HEK293 (cell line): ENCODE measurements around the gene GABPB1.

Experiments used
- CTCF ChIA-PET: fragments of 350-600 bp; formaldehyde crosslinking; extraction: SDS; loops from one replicate; lab custom pipeline; 2021; ENCODE audit warnings: antibody characterized with exemption; lab: Yijun Ruan, JAX
- POLR2A ChIA-PET: fragments of 300-600 bp; formaldehyde crosslinking; extraction: SDS; loops from one replicate; lab custom pipeline; 2020; ENCODE audit warnings: antibody characterized with exemption, inconsistent platforms; lab: Yijun Ruan, JAX
- H3K27ac ChIP-seq: fragments of 200-500 bp; sonication (Bioruptor generic); 2 replicates; pipeline ENCODE4 v1.5.1; 2014; ENCODE audit warnings: low read depth, low read length, control low read depth, inconsistent platforms; ENCODE audit errors: extremely low read depth
- H3K36me3 ChIP-seq, 2 experiments: fragments of 200-500 bp in 1 of 2; sonication (Bioruptor generic) in 1 of 2; 1 replicate in 1 of 2; 2 replicates in 1 of 2; pipeline ENCODE4 v1.5.1; 2014 to 2017; ENCODE audit warnings: inconsistent platforms in 2 of 2, low read length in 2 of 2; ENCODE audit not compliant: control insufficient read depth in 2 of 2, insufficient read depth in 1 of 2
- H3K4me1 ChIP-seq: fragments of 200-500 bp; sonication (Bioruptor generic); 2 replicates; pipeline ENCODE4 v1.5.1; 2014; ENCODE audit warnings: mild to moderate bottlenecking, low read length, inconsistent platforms; ENCODE audit not compliant: control insufficient read depth, insufficient read depth
- H3K4me3 ChIP-seq: 2 replicates; pipeline ENCODE4 v1.5.1; 2011; ENCODE audit warnings: low read depth, mild to moderate bottlenecking, control low read depth, low read length, moderate library complexity
- H3K9me3 ChIP-seq: fragments of 200-500 bp; sonication (Bioruptor generic); 2 replicates; pipeline ENCODE4 v1.5.1; 2014; ENCODE audit warnings: low read depth, low read length, inconsistent platforms; ENCODE audit not compliant: control insufficient read depth, insufficient read depth
- FEZF1 ChIP-seq: fragments of 450-650 bp; formaldehyde crosslinking; IDR thresholded peaks from 2 replicates; pipeline ENCODE4 v1.5.1; 2016; ENCODE audit warnings: missing biosample characterization, missing genetic modification characterization
- KLF1 ChIP-seq: fragments of 450-650 bp; formaldehyde crosslinking; IDR thresholded peaks from 2 replicates; pipeline ENCODE4 v1.5.1; 2016; ENCODE audit warnings: missing biosample characterization, missing genetic modification characterization
- PATZ1 ChIP-seq: fragments of 450-650 bp; formaldehyde crosslinking; IDR thresholded peaks from 2 replicates; pipeline ENCODE4 v1.5.1; 2016; ENCODE audit warnings: missing biosample characterization, missing genetic modification characterization
- PRDM2 ChIP-seq: fragments of 450-650 bp; formaldehyde crosslinking; IDR thresholded peaks from 2 replicates; pipeline ENCODE4 v1.5.1; 2016; ENCODE audit warnings: missing biosample characterization, missing genetic modification characterization, borderline replicate concordance
- REPIN1 ChIP-seq: fragments of 450-650 bp; formaldehyde crosslinking; IDR thresholded peaks from 2 replicates; pipeline ENCODE4 v1.5.1; 2017; ENCODE audit warnings: missing biosample characterization, missing genetic modification characterization, low read depth
- REST ChIP-seq: fragments of 450-650 bp; formaldehyde crosslinking; IDR thresholded peaks from 2 replicates; pipeline ENCODE4 v1.5.1; 2016; ENCODE audit warnings: missing biosample characterization, missing genetic modification characterization
- SP3 ChIP-seq: fragments of 450-650 bp; formaldehyde crosslinking; IDR thresholded peaks from 2 replicates; pipeline ENCODE4 v1.5.1; 2016; ENCODE audit warnings: missing biosample characterization, missing genetic modification characterization
- ZNF121 ChIP-seq: fragments of 450-650 bp; formaldehyde crosslinking; IDR thresholded peaks from 2 replicates; pipeline ENCODE4 v1.5.1; 2016; ENCODE audit warnings: missing biosample characterization, missing genetic modification characterization
- ZNF157 ChIP-seq: fragments of 450-650 bp; formaldehyde crosslinking; IDR thresholded peaks from 2 replicates; pipeline ENCODE4 v1.5.1; 2016; ENCODE audit warnings: missing biosample characterization, missing genetic modification characterization
- ZNF26 ChIP-seq: fragments of 450-650 bp; formaldehyde crosslinking; IDR thresholded peaks from 2 replicates; pipeline ENCODE4 v1.5.1; 2016; ENCODE audit warnings: missing biosample characterization, missing genetic modification characterization
- ZNF529 ChIP-seq: fragments of 450-650 bp; formaldehyde crosslinking; IDR thresholded peaks from 2 replicates; pipeline ENCODE4 v1.5.1; 2017; ENCODE audit warnings: missing genetic modification characterization, missing biosample characterization; ENCODE audit not compliant: insufficient replicate concordance
- ZNF626 ChIP-seq: fragments of 450-650 bp; sonication (Bioruptor Pico); formaldehyde crosslinking; IDR thresholded peaks from 2 replicates; pipeline ENCODE4 v1.5.1; 2018; ENCODE audit warnings: missing biosample characterization, missing genetic modification characterization, inconsistent platforms
- ZNF76 ChIP-seq: fragments of 450-650 bp; formaldehyde crosslinking; IDR thresholded peaks from 2 replicates; pipeline ENCODE4; 2016; ENCODE audit warnings: low read depth, missing biosample characterization, missing genetic modification characterization, borderline replicate concordance

The GABPB1 gene

GRCh38 chr15:50350621-50351020 lies 4.4 kb downstream of the GABPB1 start:
- H3K4me1 ChIP-seq, result no peaks in the 10 kb centered on the region
- POLR2A ChIA-PET, result no interaction called here
- no peaks in the 10 kb centered on the region for H3K9me3 ChIP-seq
- TF ChIP-seq REST (tag by site-specific recombination) (no peak), ZNF26 (no peak), ZNF626 (tag by site-specific recombination) (no peak), KLF1 (tag by site-specific recombination) (no peak), REPIN1 (no peak)
- H3K27ac ChIP-seq, result no peak overlapping the region
- H3K36me3 ChIP-seq, result no peaks in the 10 kb centered on the region
- CTCF ChIA-PET, result interaction anchor here (0.7 kb wide), 1 partner anchor 181 kb away, joined by 3 read pairs; no protein-coding TSS in a partner anchor
- no peak overlapping the region for H3K4me3 ChIP-seq

- no peaks in the 10 kb centered on the region for H3K4me1 ChIP-seq
- H3K9me3 ChIP-seq, result no peaks in the 10 kb centered on the region
- H3K4me3 ChIP-seq, result no peak overlapping the region
- POLR2A ChIA-PET, result no interaction called here
- CTCF ChIA-PET, result no interaction called here
- no peaks in the 10 kb centered on the region for H3K36me3 ChIP-seq
- H3K27ac ChIP-seq, result no peak overlapping the region
- no peak for TF ChIP-seq ZNF157 (tag by site-specific recombination)
- TF ChIP-seq ZNF121 (tag by site-specific recombination), result peak; percentile 49; the same call in 1 of the 2 replicates
Observed at GRCh38 chr15:50345298-50345697, 9.7 kb downstream of the GABPB1 start.

- Histone ChIP-seq H3K9me3 (no peaks in the 10 kb centered on the region), H3K36me3 (no peaks in the 10 kb centered on the region), H3K4me3 (no peak overlapping the region), H3K4me1 (no peaks in the 10 kb centered on the region), H3K27ac (no peak overlapping the region)
- POLR2A ChIA-PET, result interaction anchor here (1.8 kb wide), 1 partner anchor 10 kb away, joined by 7 read pairs; no protein-coding TSS in a partner anchor
- CTCF ChIA-PET, result no interaction called here
- no peak for TF ChIP-seq SP3
- TF ChIP-seq FEZF1 (tag by site-specific recombination), result no peak
- TF ChIP-seq ZNF529, result no peak
- no peak for TF ChIP-seq PRDM2 (tag by site-specific recombination)
- TF ChIP-seq ZNF76 (tag by site-specific recombination), result no peak
- no peak for TF ChIP-seq PATZ1 (tag by site-specific recombination)
Observed at GRCh38 chr15:50344006-50344464, 11.0 kb downstream of the GABPB1 start.
